DND-41 (cell line): Measurements from ENCODE around the gene ALDH5A1.

Source experiments
- ATAC-seq: fragments of 200-7000 bp; cut with Tn5 transposase; 3 replicates; pipeline ENCODE4 v1.9.1; 2021; ENCODE audit warnings: low read depth; ENCODE audit not compliant: insufficient read depth
- DNase-seq: peaks from one replicate; pipeline ENCODE4 v3.0.0-alpha.2; 2020
- H2AFZ ChIP-seq: 2 replicates; pipeline ENCODE4 v1.6.0; 2012; ENCODE audit warnings: low read depth, low read length
- H3K27ac ChIP-seq: 2 replicates; pipeline ENCODE4 v1.5.1; 2012; ENCODE audit warnings: low read length, inconsistent platforms
- H3K27me3 ChIP-seq: fragments of 200-600 bp; sonication (generic); 2 replicates; pipeline ENCODE4 v1.6.0; 2012; ENCODE audit warnings: low read length, mild to moderate bottlenecking, inconsistent platforms; ENCODE audit not compliant: insufficient read depth, poor library complexity
- H3K36me3 ChIP-seq: 2 replicates; pipeline ENCODE4 v1.5.1; 2012; ENCODE audit warnings: low read length, inconsistent platforms; ENCODE audit not compliant: insufficient read depth
- H3K4me1 ChIP-seq: 2 replicates; pipeline ENCODE4 v1.5.1; 2012; ENCODE audit warnings: mild to moderate bottlenecking, low read length; ENCODE audit not compliant: insufficient read depth
- H3K4me2 ChIP-seq: 2 replicates; pipeline ENCODE4 v1.6.0; 2012; ENCODE audit warnings: mild to moderate bottlenecking, moderate library complexity, low read length, inconsistent platforms; ENCODE audit not compliant: insufficient read depth
- H3K4me3 ChIP-seq, 2 experiments: fragments of 200-600 bp in 1 of 2; shearing (Covaris generic) in 1 of 2; 2 replicates each; pipeline ENCODE4 v1.5.1; 2012 to 2016; ENCODE audit warnings: inconsistent platforms in 2 of 2, low read length in 2 of 2, mild to moderate bottlenecking in 2 of 2, low read depth in 1 of 2, moderate library complexity in 1 of 2
- H3K79me2 ChIP-seq: 2 replicates; pipeline ENCODE4 v1.6.0; 2012; ENCODE audit warnings: low read length, inconsistent platforms; ENCODE audit not compliant: insufficient read depth
- H3K9ac ChIP-seq: 2 replicates; pipeline ENCODE4 v1.6.0; 2012; ENCODE audit warnings: low read depth, mild to moderate bottlenecking, inconsistent platforms, low read length, moderate library complexity
- H3K9me3 ChIP-seq: 2 replicates; pipeline ENCODE4 v1.5.1; 2012; ENCODE audit warnings: low read length, moderate library complexity, mild to moderate bottlenecking, inconsistent platforms; ENCODE audit not compliant: insufficient read depth, severe bottlenecking
- H4K20me1 ChIP-seq: 2 replicates; pipeline ENCODE4 v1.6.0; 2012; ENCODE audit warnings: low read length; ENCODE audit not compliant: insufficient read depth
- EZH2 ChIP-seq: IDR thresholded peaks from 3 replicates; pipeline ENCODE4 v1.6.1; 2012; ENCODE audit warnings: borderline replicate concordance, low read depth, mild to moderate bottlenecking, moderate library complexity, low read length, inconsistent platforms; ENCODE audit not compliant: severe bottlenecking
- TF ChIP-seq, protein P1 (sequence below): IDR thresholded peaks from 2 replicates; pipeline ENCODE4 v1.5.1; 2012; ENCODE audit warnings: borderline replicate concordance, low read length, moderate library complexity, mild to moderate bottlenecking; ENCODE audit not compliant: poor library complexity, severe bottlenecking; ENCODE audit errors: extremely low read depth

Gene ALDH5A1

DNA sequence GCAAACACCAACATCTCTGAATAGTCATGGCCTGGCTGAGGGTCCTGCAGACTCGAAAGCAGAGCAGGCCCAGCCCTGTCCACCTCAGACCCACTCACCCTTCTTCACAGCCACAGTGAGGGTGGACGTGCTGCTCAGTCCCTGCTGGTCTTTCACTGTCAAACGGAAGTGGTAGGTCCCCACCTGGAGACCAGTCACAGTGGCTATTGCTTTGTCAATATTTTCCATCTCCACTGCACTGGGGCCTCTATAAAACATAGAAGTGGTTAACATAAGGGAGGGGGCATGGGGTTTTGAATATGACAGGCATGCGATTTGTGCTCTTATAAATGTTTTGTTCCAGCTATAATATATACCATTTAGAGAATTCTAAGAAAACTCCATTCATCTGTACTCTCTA lies 73.9 kb downstream of the ALDH5A1 start:
- Histone ChIP-seq H3K4me3 (no peak overlapping the region), H3K79me2 (no peaks in the 10 kb centered on the region), H3K36me3 (no peaks in the 10 kb centered on the region), H3K9ac (no peak overlapping the region), H3K27ac (no peak overlapping the region), H4K20me1 (no peaks in the 10 kb centered on the region), H2AFZ (no peak overlapping the region), H3K27me3 (peaks cover 13% of the 10 kb centered on the region), H3K9me3 (no peaks in the 10 kb centered on the region), H3K4me1 (no peaks in the 10 kb centered on the region), H3K4me2 (no peak overlapping the region)
- TF ChIP-seq EZH2 = no peak
- TF ChIP-seq, protein P1, sequence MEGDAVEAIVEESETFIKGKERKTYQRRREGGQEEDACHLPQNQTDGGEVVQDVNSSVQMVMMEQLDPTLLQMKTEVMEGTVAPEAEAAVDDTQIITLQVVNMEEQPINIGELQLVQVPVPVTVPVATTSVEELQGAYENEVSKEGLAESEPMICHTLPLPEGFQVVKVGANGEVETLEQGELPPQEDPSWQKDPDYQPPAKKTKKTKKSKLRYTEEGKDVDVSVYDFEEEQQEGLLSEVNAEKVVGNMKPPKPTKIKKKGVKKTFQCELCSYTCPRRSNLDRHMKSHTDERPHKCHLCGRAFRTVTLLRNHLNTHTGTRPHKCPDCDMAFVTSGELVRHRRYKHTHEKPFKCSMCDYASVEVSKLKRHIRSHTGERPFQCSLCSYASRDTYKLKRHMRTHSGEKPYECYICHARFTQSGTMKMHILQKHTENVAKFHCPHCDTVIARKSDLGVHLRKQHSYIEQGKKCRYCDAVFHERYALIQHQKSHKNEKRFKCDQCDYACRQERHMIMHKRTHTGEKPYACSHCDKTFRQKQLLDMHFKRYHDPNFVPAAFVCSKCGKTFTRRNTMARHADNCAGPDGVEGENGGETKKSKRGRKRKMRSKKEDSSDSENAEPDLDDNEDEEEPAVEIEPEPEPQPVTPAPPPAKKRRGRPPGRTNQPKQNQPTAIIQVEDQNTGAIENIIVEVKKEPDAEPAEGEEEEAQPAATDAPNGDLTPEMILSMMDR = no peak
- DNase-seq = no peak
- no peak for ATAC-seq

DNA sequence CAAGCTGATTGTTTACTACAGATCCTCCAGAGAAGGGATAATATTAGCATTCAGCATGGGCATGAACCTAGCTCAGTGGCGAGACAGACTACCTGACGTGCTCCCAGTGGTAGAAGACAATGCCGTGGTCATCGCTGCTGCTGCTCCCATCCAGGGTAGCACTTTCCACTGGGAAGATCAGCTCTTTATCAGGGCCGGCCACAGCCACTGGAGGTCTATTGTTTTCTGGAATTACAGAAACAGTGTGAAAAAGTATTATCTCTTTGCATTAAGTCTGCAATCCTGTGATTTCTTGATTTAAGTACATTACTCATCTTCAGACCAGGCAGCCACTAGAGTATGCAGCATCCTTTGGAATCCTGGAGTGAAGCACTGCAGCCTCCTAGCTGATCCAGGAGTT lies 75.0 kb downstream of the ALDH5A1 start:
- no peak overlapping the region for H3K4me2 ChIP-seq
- H2AFZ ChIP-seq = no peak overlapping the region
- no peak for DNase-seq
- no peaks in the 10 kb centered on the region for H4K20me1 ChIP-seq
- no peak overlapping the region for H3K4me3 ChIP-seq
- H3K79me2 ChIP-seq = no peaks in the 10 kb centered on the region
- H3K9me3 ChIP-seq = no peaks in the 10 kb centered on the region
- H3K27me3 ChIP-seq = peaks cover 13% of the 10 kb centered on the region
- no peak for TF ChIP-seq EZH2
- TF ChIP-seq, protein P1 = no peak
- H3K27ac ChIP-seq = no peak overlapping the region
- H3K36me3 ChIP-seq = no peaks in the 10 kb centered on the region
- no peak overlapping the region for H3K9ac ChIP-seq
- H3K4me1 ChIP-seq = no peaks in the 10 kb centered on the region
- ATAC-seq = no peak

DNA sequence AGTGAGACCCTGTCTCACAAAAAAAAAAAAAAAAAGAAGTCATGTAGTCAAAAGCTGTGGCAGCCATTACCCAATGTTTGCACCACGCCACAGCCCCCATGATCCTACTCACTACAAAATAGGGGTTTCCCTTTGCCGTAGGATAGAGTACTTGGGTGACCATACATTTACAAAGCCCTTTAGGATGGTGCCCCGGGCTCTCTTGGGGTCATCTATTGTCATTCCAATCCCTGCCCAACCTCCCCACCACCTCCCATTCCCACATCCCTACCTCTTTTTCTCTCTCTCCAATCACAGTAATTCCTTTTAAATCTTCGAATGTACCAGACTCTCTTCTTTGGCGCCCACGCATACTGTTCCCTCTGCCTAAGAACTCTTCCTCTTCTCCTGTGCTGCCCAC lies 76.6 kb downstream of the ALDH5A1 start:
- H3K27ac ChIP-seq = no peak overlapping the region
- no peak for ATAC-seq

More for the DNA sequence above, 76.6 kb downstream of the ALDH5A1 start:
- no peak for DNase-seq
- H3K4me2 ChIP-seq = no peak overlapping the region
- H3K36me3 ChIP-seq = no peaks in the 10 kb centered on the region
- no peak for TF ChIP-seq EZH2
- TF ChIP-seq, protein P1 = no peak
- no peaks in the 10 kb centered on the region for H3K4me1 ChIP-seq
- H3K79me2 ChIP-seq = no peaks in the 10 kb centered on the region
- H3K9ac ChIP-seq = no peak overlapping the region
- H4K20me1 ChIP-seq = no peaks in the 10 kb centered on the region
- H2AFZ ChIP-seq = no peak overlapping the region
- H3K27me3 ChIP-seq = peaks cover 13% of the 10 kb centered on the region
- no peaks in the 10 kb centered on the region for H3K9me3 ChIP-seq
- H3K4me3 ChIP-seq = no peak overlapping the region
